Ishikawa (cell line): ENCODE results near the gene PRKN.

Experiments
- CEBPB ChIP-seq: IDR thresholded peaks from 2 replicates; pipeline ENCODE4 v1.6.1; 2012
- CREB1 ChIP-seq: IDR thresholded peaks from 2 replicates; pipeline ENCODE4 v1.6.1; 2012; ENCODE audit warnings: low read depth
- EGR1 ChIP-seq: IDR thresholded peaks from 2 replicates; pipeline ENCODE4 v1.6.1; 2012
- EP300 ChIP-seq: IDR thresholded peaks from 2 replicates; pipeline ENCODE4 v1.6.1; 2012; ENCODE audit warnings: borderline replicate concordance
- FOXM1 ChIP-seq: IDR thresholded peaks from 2 replicates; pipeline ENCODE4 v1.6.1; 2012; ENCODE audit warnings: low read depth, borderline replicate concordance
- NFIC ChIP-seq: IDR thresholded peaks from 2 replicates; pipeline ENCODE4 v1.6.1; 2012
- RAD21 ChIP-seq: IDR thresholded peaks from 2 replicates; pipeline ENCODE4 v1.6.1; 2012; ENCODE audit warnings: low read depth
- REST ChIP-seq: IDR thresholded peaks from 2 replicates; pipeline ENCODE4 v1.6.1; 2012; ENCODE audit warnings: low read depth, mild to moderate bottlenecking
- TAF1 ChIP-seq: IDR thresholded peaks from 2 replicates; pipeline ENCODE4 v1.6.1; 2012; ENCODE audit warnings: low read depth, mild to moderate bottlenecking
- TCF12 ChIP-seq: IDR thresholded peaks from 2 replicates; pipeline ENCODE4 v1.6.1; 2012; ENCODE audit warnings: low read depth
- TEAD4 ChIP-seq: IDR thresholded peaks from 2 replicates; pipeline ENCODE4 v1.6.1; 2012
- YY1 ChIP-seq: IDR thresholded peaks from 2 replicates; pipeline ENCODE4 v1.6.1; 2012; ENCODE audit warnings: low read depth
- ZBTB7A ChIP-seq: IDR thresholded peaks from 2 replicates; pipeline ENCODE4 v1.6.1; 2012; ENCODE audit warnings: low read depth
- TF ChIP-seq, protein P1 (sequence below): IDR thresholded peaks from 2 replicates; pipeline ENCODE4 v1.6.1; 2012
- TF ChIP-seq, protein P2 (sequence below): IDR thresholded peaks from 2 replicates; pipeline ENCODE4 v1.6.1; 2012

The PRKN gene

GRCh38 chr6:162200945-162201690 is 526.4 kb downstream of the PRKN start:
- TF ChIP-seq, protein P1, sequence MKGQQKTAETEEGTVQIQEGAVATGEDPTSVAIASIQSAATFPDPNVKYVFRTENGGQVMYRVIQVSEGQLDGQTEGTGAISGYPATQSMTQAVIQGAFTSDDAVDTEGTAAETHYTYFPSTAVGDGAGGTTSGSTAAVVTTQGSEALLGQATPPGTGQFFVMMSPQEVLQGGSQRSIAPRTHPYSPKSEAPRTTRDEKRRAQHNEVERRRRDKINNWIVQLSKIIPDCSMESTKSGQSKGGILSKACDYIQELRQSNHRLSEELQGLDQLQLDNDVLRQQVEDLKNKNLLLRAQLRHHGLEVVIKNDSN: no peak
- TF ChIP-seq EP300 (no peak), RAD21 (no peak), EGR1 (no peak), TCF12 (no peak), FOXM1 (no peak), NFIC (no peak), CEBPB (no peak), REST (no peak), ZBTB7A (no peak), YY1 (no peak), TEAD4 (no peak)
- TF ChIP-seq, protein P2, sequence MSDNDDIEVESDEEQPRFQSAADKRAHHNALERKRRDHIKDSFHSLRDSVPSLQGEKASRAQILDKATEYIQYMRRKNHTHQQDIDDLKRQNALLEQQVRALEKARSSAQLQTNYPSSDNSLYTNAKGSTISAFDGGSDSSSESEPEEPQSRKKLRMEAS: no peak

DNA sequence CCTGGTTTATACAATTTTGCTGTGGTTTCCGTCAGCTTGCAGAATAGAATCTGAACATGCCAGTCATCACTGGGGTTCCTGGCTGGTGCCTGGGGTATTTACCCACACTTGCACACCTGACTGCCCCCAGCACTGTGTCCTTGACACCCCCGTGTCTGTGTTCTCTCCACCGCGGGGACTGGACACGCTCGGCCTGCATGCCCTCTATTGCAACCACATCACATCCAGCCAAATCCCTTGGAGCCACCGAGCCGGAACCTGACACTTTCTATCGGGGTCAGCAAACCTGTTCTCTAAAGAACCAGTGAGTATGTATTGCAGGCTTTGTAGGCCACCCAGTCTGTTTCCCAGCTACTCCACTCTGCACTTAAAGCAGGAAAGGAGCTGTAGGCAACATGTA is 527.5 kb downstream of the PRKN start:
- TF ChIP-seq TEAD4: no peak
- TF ChIP-seq EP300: 0 out of 2 replicates have a peak, but pooled peaks have one; percentile 27
- TF ChIP-seq NFIC: peak; percentile 69
- no peak for TF ChIP-seq TAF1

DNA sequence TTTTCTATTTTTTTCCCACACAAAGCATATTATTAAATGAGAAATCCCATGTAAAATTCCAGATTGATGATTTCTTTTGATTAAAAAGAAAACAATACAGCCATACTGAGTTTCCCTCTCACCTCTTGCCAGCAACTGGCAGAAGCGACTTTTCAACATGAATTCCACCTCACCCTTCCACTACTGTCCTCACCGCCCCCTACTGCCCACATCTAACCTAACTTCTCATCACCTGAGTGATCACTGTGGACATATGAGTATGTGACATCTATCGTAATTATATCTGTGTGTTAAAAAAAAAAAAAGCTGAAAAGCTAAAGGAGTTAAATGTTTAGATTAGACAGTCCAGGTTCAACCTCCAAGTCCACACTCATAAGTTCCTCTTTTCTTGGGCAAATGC is 528.6 kb downstream of the PRKN start:
- TF ChIP-seq, protein P1: no peak
- no peak for TF ChIP-seq YY1
- TF ChIP-seq TEAD4: no peak
- no peak for TF ChIP-seq TCF12
- no peak for TF ChIP-seq REST
- no peak for TF ChIP-seq TAF1
- TF ChIP-seq RAD21: no peak
- TF ChIP-seq EP300: no peak
- TF ChIP-seq EGR1: no peak
- TF ChIP-seq, protein P2: no peak
- TF ChIP-seq NFIC: no peak
- TF ChIP-seq CREB1: no peak
- no peak for TF ChIP-seq ZBTB7A
- no peak for TF ChIP-seq CEBPB
- TF ChIP-seq FOXM1: no peak

DNA sequence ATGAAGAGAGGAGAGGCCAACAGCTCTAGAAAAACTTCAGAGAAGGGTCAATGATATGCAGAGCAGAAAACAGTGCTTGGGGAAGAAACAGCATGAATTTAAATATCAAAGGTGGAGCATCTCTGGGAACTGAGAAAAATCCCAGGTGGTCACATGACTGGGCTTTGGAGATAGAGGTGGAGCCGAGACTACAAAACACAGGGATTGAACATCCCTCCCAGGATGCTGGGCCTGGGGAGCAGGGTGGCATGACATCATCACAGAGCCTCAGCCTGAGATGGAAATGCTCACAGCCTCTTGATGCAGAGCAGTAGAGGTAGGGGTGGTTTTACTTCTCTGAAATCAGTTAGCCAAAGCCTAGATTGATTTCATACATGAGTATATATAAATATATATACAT is 529.5 kb downstream of the PRKN start:
- TF ChIP-seq, protein P1: no peak
- TF ChIP-seq TEAD4: no peak

DNA sequence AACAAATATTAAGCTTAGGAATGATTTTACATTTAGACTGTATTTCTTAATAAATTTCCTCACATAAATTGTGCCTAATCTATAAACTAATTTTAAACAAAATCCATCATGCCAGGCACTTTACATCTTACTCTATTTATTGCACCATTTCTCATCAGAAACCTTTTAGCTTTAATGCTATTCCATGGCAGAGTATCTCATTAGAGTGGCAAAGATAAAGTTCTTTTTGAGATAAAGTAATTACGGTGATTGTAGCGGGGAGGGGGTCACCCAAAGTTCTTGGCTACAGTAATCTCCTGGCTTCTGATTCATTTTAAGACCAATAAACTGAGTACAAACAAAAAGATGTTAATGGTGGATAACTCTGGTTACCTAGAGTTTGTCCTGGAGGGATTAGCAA is 532.1 kb downstream of the PRKN start:
- TF ChIP-seq REST (no peak), TEAD4 (no peak), FOXM1 (no peak), NFIC (no peak), TAF1 (no peak), ZBTB7A (no peak), EP300 (no peak), CREB1 (no peak), CEBPB (no peak), YY1 (no peak), TCF12 (no peak), EGR1 (no peak), RAD21 (no peak)
- TF ChIP-seq, protein P1: no peak
- TF ChIP-seq, protein P2: no peak
